Nucleus accumbens (tissue), 56 donors: ENCODE data around the gene CMKLR1.

Experiments
- DNase-seq, 56 donors: peaks; one replicate each; lab custom pipeline; 2025; lab: John Stamatoyannopoulos, UW

The CMKLR1 gene

DNA sequence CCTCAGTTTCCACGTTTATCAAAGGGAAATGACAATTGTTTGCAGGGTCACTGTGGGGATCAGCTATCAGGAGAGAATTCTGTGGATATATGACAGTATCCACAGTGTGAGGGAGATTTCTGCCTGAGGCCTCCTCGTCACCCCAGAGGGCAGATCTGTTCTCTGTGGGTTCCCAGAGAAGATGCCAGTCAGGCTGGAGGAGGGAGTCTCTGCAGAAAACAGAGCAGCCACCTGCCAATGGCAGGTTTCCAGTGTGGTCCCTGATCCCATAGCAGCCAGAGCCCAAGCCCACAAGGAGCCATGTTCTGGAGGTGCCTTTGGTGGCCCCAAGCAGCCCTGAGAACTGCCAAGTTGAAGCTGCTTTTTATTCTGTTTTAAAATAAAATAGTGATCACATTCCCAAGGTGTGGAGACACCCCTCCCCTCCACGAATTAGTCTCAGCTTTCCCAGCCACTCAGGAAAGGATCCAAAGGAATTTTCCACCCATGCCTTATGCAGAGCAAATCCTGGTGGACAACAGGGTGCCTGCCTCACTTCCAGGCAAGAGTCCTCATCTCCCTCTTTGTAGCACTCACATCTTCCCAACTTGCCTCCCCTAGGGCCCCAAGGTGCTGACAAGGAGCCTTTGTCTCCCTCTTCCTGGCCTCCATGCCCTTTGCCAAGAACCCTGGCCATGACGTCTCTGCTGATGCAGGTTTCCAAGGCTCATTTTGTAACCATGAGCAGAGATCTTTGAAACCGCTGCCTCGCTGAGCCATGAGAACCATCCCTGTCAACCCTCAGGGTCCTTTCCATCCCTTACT is 20.4 kb downstream of the CMKLR1 start:
- no peak for DNase-seq

DNA sequence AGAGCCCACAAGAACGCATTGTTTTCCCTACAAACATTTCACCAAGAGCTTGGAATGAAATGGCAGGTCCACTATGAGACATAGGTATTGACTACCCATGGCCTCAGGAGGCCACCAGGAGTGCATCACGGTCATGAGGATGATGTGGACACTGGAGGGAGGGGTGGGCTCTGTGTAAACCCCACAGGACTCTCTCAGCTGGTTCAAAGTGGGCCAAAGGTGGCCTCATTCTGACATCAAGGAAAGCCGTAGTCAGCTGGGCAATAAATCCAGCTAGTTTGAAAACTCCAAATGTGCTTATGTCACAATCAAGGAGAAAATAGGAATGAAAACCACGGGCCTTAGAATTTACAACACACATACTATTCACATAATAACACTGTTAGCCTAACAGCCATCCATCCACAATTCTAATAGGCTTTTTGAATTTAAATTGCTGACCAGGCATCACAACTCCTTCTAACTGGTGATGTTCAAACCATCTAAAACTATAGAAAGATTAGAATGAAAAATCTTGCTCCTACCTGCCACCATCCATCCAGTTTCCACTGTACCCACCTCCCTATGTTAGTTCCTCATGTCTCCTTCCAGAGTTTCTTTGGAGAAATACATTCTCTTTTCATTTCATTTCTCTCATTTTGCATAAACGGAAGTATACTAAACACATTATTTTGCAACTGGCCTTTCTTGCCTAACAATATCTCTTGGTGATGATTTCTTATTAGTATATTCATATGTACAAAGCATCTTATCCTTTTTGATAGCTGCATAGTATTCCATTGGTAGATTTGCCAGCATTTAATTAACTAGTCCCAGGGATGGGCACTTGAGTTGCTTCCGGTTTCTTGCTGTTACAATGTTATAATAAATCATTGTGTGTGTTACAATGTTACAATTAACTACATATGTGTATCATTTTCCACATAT is 21.5 kb downstream of the CMKLR1 start:
- no peak for DNase-seq

DNA sequence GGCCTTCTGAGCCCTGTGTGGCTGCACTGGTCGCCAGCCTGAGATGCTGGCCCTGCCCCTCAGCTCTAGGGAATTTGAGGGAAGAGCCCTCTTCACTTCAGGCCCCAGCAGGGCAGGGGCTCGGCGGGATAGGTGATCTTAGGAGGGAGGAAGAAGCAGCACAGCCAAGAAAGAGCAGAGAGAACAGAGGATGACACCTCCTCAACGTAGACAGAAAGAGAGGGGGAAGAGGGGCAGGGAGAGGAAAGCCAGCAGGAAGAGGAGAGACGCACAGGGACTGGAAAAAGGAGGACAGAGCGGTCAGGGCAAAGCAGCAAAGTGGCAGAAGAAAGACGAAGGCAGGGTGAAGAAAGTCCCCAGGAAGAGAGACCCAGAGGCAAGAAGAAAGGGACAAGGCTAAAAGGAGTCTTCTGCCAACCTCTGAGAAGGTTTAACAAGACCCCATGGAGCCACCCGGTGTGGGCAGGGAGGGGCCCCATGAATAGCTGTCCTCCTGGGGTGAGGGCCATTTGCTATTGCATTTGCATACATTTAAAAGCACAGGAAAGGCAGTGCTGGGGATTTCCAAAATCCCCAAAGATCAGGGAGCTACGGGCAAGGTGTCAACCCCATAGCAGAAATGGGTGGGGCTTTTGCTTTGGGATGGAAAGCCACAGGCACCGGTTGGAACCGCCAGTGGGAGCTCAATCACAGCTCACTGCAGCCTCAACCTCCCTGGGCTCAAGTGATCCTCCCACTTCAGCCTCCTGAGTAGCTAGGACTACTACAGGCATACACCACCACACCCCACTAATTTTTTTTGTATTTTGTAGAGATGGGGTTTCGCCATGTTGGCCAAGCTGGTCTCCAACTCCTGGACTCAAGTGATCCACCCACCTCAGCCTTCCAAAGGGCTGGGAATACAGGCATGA is 22.7 kb downstream of the CMKLR1 start:
- no peak for DNase-seq

DNA sequence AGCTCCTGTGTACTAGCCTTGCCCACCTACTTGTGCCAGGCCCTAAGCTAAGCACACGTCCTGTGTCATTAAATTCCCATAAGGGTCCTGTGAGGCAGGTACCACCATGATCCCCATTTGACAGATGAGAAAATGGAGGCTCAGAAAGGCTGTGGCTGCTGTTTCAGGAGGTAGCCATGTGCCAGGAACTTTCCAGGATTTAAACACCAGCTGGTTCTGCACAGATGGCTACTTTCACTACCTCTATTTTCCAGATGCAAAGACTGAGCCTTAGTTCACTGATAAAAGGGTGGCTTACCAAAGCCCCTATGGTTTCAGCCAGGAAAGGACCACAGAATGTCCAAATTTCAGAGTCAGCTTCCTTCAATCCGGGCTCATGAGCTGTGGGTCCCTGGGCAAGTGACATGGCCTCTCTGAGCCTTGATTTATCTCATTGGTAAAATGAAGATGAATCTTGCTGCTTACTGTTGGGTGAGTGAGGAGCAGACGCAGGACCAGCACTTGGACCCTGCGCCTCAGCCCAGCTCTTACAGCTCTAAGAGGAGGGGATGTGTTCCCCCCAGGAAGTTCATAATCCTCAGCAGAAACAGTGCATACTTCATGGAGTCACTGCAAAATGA is 23.5 kb downstream of the CMKLR1 start:
- no peak for DNase-seq

DNA sequence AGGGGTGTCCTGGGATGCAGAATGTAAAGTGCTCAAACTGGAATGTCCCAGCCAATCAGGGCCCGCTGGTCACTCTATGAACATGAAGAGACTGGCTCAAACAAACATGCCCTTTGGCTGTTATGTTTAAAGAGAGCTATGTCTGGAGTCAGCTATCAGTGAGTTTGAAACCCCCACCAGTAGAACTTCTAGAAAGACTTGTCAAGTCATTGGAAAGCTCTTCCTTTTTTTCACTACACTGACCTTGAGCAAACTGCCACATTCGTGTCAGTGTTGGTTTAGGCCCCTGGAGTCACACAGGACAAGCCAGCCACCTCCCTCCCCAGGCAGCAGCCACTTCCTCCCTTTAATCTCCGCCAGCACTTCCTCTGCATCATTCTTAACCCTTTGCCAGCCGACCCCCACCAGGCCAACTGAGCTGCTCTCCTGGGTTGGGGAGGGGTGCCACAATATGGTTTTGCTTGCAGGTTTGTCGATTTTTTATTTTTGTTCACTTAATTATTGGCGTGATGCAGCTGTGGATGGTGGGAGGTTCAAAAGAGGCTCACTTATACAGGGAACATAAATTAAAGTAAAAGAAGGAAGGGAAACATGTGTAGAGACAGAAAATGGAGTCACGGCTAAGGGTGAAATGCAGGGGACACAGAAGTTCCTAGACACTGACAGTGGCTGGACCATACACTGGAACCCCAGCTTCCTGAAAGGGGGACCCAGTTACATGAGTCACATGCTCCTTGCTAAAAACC is 25.3 kb downstream of the CMKLR1 start:
- DNase-seq: peak in 7 of 56 donors; percentile 8 to 19 (median 9)

DNA sequence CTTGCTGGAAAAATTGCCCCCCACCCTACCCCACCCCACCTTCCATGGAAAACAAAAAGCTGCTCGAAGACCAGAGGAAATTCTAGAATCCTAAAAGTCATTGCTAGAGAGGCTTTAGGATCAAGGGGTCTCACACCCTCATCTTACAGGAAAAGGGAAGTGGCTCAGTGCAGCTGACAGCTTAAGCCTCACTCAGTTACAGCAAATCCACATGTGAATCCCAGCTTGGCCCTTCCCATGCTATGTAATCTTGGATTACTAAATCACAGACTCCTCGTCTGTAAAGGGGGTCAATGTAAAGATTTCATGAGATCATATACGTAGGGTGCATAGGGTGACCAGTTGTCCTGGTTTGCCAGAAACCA is 25.9 kb downstream of the CMKLR1 start:
- DNase-seq: no peak

DNA sequence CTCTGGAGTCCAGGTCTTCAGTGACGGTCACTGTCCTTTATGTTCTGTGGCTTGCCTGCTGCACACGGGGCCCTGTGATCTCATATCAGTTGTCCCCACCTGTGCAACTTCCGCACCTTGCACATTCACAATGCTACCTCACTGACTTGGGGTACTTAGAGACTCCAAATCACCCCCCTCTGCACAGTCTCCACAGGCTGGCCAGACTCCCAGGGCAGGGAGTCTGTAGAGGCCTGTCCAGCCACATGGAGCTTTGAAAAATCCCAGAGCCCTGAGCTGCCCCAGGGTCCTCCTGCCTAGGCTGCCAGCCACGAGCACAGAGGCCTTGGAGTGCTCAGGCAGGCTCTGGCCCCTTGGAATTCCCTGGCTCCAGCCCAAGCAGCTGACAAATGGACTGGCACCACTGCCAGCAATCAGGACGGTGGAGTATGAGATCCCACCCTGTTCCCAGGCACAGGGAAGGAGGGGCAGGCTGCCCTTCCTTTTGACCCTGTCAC is 26.4 kb downstream of the CMKLR1 start:
- peak in 15 of 56 donors; percentile 5 to 49 (median 26) for DNase-seq

DNA sequence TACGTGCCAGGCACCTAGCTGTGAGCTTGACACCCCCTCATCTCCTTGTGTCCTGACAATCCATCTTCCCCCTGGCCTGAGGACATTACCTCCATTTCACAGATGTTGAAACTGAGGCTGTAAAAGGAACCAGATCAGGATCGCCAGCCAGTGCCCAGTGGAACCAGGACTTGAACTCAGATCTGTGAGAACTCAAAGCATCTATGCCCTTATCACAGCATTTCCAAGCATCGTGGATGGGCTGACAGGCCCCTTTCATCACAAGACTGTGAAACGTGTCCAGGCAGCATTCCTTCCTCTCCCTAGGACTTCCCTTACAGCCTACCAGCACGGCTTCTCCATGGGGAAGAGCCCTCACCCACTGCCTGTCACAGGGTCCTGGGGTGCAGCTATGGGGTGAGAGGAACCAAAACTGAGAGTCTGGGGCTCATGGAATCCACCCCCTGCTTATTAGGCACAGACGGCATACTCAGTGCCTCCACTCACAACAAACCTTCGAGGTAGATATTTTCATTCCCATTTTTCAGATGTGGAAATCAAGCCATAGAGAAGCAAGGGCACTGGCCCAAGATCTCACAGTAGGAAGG is 26.9 kb downstream of the CMKLR1 start:
- no peak for DNase-seq

DNA sequence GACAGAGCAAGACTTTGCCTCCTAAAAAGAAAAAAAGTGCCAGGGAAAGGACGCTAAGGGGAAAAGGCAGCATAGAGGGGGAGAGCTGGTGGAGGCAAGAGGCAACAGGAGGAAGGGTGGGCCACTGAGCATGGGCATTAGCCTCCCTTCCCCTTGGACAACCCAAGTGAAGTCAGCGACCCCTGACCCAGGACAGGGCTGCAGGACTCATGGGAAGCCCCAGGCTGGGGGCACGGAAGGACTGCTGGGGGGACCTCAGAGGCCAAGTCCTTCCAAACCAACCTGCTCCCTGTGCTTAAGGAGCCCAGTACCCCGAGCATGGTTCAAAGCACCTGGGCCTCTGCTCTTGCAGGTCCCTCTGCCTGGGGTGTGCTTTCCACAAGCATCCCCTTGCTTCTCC is 27.5 kb downstream of the CMKLR1 start:
- no peak for DNase-seq

DNA sequence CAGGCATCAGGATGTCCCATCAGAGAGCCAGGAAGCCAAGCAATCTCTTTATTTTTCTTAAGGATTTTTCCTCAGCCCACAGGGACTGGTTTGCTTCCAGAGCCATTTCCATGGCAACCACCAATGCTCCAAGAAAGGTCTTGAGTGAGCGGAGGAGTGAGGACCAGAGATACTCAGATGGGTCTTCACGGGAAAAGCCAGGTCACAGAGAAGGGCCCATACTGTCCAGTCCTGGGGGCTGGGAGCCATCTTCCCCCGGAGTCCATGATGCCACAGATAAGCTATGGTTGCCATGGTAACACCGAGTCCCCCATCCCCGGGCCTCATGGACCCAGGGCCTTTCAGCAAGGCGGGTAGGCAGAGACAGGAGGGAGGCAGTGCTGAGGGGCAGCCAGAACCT is 28.6 kb downstream of the CMKLR1 start:
- DNase-seq: peak in 5 of 56 donors; percentile 6 to 23 (median 17)

DNA sequence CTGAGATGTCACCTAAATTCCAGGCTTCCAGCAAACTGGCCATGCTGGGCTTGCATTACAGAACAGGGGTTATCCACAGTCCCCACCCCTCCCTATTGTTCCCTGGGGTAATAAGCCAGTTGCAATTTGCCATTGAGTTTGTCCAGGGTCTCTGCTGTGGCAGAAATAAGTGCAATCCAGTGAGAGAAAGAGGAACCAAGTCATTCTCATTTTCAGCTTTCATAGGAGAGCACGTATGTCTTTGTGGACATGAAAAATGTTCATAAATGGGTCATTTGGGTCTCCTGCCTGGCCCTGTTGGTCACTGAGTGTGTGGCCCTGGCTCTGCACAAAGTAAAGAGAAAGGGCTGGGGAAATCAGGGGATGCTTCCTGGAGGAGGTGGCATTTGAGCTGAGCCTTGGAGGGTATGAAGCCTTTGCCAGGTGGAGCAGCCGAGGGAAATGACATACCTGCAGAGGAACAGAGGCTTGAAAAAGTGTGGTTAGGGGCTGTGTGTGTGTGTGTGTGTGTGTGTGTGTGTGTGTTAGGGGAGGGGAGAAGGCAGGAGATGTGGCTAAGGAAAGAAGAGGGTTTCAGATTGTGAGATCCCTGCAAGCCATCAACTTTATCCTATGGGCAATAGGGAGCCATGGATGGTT is 29.3 kb downstream of the CMKLR1 start:
- no peak for DNase-seq

DNA sequence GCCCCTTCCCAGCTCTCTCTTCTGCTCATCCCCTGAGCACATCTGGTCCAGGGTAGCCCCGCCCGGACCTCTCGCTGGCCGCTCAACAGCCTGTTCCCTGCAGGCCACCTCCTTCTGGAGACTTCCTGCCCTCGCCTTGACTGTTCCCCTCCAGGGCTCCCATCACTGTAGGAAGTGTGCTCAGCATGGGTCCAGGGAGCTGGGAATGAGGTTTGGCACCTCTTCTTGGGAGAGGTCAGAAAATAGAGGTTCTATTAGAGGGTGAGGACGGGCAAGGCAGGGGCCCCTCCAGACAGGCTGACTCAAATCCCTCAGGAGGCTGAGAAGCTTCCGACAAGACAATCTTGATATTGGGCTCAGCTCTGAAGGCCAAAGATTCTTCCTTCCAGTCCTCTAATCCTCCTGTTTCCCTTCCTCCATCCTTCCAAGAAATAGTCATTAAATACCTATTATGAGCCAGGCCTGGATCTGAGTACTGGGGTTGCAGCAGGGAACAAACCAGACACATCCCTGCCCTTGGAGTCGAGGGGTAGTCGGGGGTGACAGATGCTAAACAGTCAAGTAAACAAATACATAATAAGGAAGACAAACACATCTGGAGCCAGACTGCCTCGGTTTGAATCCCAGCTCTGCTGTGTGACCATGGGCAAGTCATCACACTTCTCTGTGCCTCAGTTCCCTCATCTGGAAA is 30.6 kb downstream of the CMKLR1 start:
- DNase-seq: no peak

DNA sequence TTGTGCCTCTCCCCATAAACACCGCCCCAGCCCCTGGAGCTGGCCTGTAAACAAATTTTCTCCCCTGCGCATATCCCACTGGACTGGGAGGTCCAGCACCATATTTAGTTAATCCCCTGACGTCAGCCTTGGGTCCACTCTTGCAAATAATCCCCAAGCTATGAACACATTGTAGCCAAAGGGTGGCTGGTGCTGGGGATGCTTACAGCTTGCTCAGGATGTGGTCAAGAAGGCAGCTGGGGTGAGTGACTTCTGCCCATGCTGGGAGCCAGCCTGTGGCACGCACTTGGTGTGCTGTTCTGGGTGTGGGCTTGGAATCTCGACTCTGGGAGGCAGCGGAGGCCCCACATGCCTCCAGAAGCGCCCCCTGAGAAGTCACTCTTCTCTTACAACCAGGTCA is 32.1 kb downstream of the CMKLR1 start:
- DNase-seq: peak in 10 of 56 donors; percentile 6 to 27 (median 10)

DNA sequence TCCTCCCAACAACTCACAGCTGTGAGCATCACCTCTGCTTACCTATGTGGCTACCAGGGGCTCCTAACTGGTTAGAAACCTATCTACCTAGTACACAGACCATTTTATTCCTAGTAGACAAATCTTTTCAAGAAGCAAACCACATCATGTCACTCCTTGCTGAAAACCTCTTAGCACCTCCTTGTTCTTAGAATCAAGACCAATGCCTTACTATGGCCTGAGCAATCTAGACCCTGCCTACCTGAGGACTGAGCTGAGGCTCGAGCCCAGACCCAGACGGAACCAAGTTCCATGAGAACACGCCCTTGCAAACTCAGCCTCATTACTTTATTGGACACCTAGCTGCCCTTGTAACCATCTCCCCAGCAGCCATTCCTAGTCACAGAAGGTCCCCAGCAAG is 32.6 kb downstream of the CMKLR1 start:
- no peak for DNase-seq

DNA sequence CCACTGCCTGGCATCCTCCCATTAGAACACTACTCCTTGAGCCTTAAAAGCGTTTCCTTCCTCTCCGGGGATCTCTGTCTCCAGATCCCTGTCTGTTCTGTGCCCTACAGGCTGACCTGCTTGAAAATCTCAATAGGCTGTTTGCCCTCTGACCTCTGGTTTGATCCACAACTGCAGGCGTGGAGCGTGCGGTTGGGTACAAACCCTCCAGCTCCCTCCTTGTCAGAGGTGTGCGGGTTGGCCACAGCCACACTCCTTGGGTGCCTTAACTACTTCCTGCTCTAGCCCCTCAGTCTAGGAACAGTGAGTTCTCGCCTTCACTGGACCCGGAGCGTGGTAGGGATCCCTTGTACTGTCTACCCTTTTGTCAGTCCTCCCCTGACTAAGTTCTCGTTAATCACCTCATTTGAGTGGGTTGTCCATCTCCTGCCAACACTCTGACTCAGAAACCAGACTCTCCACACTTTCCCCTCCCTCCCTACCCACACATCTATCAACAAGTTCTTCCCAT is 33.1 kb downstream of the CMKLR1 start:
- DNase-seq: no peak

DNA sequence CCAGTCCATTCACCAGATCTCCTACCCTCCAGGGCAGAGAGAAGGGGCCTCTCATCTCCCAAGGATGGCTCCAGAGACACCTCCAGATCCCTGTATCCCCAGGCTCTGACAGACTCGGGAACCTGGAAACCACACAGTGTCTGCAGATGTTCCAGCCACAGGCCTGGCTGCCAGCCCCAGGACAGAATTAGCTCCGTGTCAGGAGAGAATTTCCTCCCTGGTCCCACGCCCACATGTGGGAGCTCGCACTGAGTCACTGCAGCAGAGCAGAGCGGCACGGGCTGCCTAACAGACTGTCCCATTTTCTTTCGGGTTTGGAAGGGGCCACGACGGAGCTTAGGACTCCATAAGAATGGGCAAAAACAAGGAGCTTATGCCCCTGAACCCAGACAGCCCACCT is 33.6 kb downstream of the CMKLR1 start:
- DNase-seq: peak in 33 of 56 donors; percentile 3 to 73 (median 28)

DNA sequence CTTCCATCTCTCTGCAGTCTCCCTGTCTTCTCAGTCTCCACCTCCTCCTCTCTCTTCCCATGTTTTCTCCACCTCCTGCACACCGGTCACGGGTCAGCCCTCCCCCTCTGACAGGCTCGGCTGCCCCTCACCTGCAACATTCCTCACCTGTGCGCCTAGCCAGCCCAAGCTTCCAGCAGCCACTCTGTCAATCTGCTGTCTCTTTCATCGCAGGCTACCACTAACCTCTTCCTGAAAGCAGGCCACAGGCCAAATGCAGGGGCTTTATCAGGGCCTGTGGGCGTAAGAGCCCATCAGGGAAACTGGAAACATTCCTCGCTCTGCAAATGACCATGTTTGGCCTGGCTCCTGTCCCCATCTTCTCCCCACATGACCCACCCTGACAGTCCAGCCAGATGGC is 34.5 kb downstream of the CMKLR1 start:
- DNase-seq: no peak
